H54 (cell line): ENCODE data around the gene GSC2.

ENCODE experiments used
- DNase-seq: peaks from one replicate; pipeline ENCODE4 v3.0.0; 2011; ENCODE audit warnings: low spot score, mixed read lengths; ENCODE audit not compliant: insufficient read length
- FAIRE-seq: peaks from 3 replicates; lab custom pipeline; 2011; peaks lifted over from hg19 to GRCh38; lab: Jason Lieb, UNC
- POLR2A ChIP-seq: IDR thresholded peaks from 2 replicates; pipeline ENCODE4 v1.6.1; 2011; ENCODE audit warnings: low read depth, mild to moderate bottlenecking, low read length

GSC2 gene

GRCh38 chr22:19152942-19153883 is 3.1 kb upstream of the GSC2 start:
- no peak for FAIRE-seq
- DNase-seq = no peak
- no peak for TF ChIP-seq POLR2A

- DNase-seq (no peak), FAIRE-seq (no peak)
- TF ChIP-seq POLR2A = no peak
Measured at GRCh38 chr22:19151329-19152191, 1.5 kb upstream of the GSC2 start.

- FAIRE-seq (no peak), DNase-seq (no peak)
- TF ChIP-seq POLR2A = no peak
Measured at GRCh38 chr22:19150482-19151328, 613 bp upstream of the GSC2 start.

GRCh38 chr22:19149047-19149883 is 827 bp downstream of the GSC2 start:
- FAIRE-seq (no peak), DNase-seq (no peak)
- no peak for TF ChIP-seq POLR2A

- DNase-seq (no peak), FAIRE-seq (no peak)
- TF ChIP-seq POLR2A = no peak
Measured at GRCh38 chr22:19148417-19149046, 1.6 kb downstream of the GSC2 start.

GRCh38 chr22:19147195-19147780 is 2.8 kb downstream of the GSC2 start:
- TF ChIP-seq POLR2A = no peak
- FAIRE-seq (no peak), DNase-seq (no peak)

GRCh38 chr22:19146215-19146968 is 3.7 kb downstream of the GSC2 start:
- TF ChIP-seq POLR2A = no peak
- FAIRE-seq = no peak
- no peak for DNase-seq

- peak; percentile 32 for DNase-seq
- no peak for FAIRE-seq
- TF ChIP-seq POLR2A = no peak
Measured at GRCh38 chr22:19143967-19144400, 6.1 kb downstream of the GSC2 start.

GRCh38 chr22:19143212-19143611 is 6.9 kb downstream of the GSC2 start:
- no peak for FAIRE-seq
- DNase-seq = no peak
- no peak for TF ChIP-seq POLR2A

- DNase-seq (no peak), FAIRE-seq (no peak)
- TF ChIP-seq POLR2A = no peak
Measured at GRCh38 chr22:19142394-19142793, 7.7 kb downstream of the GSC2 start.

GRCh38 chr22:19139974-19140373 is 10.1 kb downstream of the GSC2 start:
- FAIRE-seq (no peak), DNase-seq (no peak)
- TF ChIP-seq POLR2A = no peak

GRCh38 chr22:19139001-19139356 is 11.1 kb downstream of the GSC2 start:
- no peak for FAIRE-seq

More at GRCh38 chr22:19139001-19139356, 11.1 kb downstream of the GSC2 start:
- no peak for DNase-seq
- TF ChIP-seq POLR2A = no peak
